ENCODE data around the gene DNAH12. TPM values are rescaled to one million over a fixed set of nuclear protein-coding genes. Genes with fewer than 3 reads are reported as not detected.

Gene DNAH12
- total and polyA plus RNA-seq, 2 of the 4 experiments (the other 2 are of a cell fraction) = under 0.01 to 0.02 TPM

- dilution Hi-C loops (cut with HindIII; ENCODE audit: low sequenced_read_pairs, unreplicated experiment) = no loop called here
- no CpG with 5 or more reads among the region's 4 CpGs for WGBS, 2 experiments (ENCODE audit: extremely low coverage in 2 of 2, insufficient read length in 1 of 2)
- CTCF ChIA-PET = no interaction called here
- Histone ChIP-seq H3K4me2 (ENCODE audit: low read depth, low read length) (no peak overlapping the region), H3K56ac (ENCODE audit: extremely low read depth, insufficient read depth, low read length) (no peak overlapping the region), H2BK5ac (ENCODE audit: low read depth, low read length, poor library complexity, severe bottlenecking) (no peak overlapping the region), H3K9ac (ENCODE audit: low read depth, low read length) (no peak overlapping the region), H3K4me1 (ENCODE audit: control insufficient read depth, insufficient read depth, low read length) (no peaks in the 10 kb centered on the region), H3K14ac (replicated peaks; ENCODE audit: low read depth, low read length) (no peak overlapping the region), H3K36me3 (ENCODE audit: control insufficient read depth, insufficient read depth, low read length) (no peaks in the 10 kb centered on the region), H3K4me3 (ENCODE audit: insufficient read depth, low read depth, low read length) (no peak overlapping the region), H2AFZ (replicated peaks; ENCODE audit: low read length, poor library complexity) (no peak overlapping the region), H3K9me3 (ENCODE audit: control insufficient read depth, insufficient read depth, low read length) (no peaks in the 10 kb centered on the region), H2BK15ac (ENCODE audit: low read depth, low read length) (no peak overlapping the region), H2BK20ac (ENCODE audit: low read depth, low read length) (no peak overlapping the region), H3K4ac (ENCODE audit: low read depth, low read length) (no peak overlapping the region), H2AK5ac (ENCODE audit: low read depth, low read length) (no peak overlapping the region), H2BK120ac (ENCODE audit: low read depth, low read length) (no peak overlapping the region), H4K8ac (ENCODE audit: low read depth in 2 of 2, low read length in 2 of 2) (no peak overlapping the region), H3K9me1 (ENCODE audit: insufficient read depth, low read length) (no peaks in the 10 kb centered on the region), H3K79me1 (ENCODE audit: low read depth in 1 of 2, low read length in 2 of 2) (no peaks in the 10 kb centered on the region), H2AK9ac (replicated peaks; ENCODE audit: low read depth, low read length, poor library complexity) (no peak overlapping the region), H4K20me1 (ENCODE audit: insufficient read depth, low read length) (no peaks in the 10 kb centered on the region), H3K27me3 (ENCODE audit: control insufficient read depth, insufficient read depth, low read length) (no peaks in the 10 kb centered on the region; the same call in 1 of the 2 replicates), H4K91ac (ENCODE audit: insufficient read depth, low read depth, low read length) (no peak overlapping the region), H3K23ac (ENCODE audit: low read depth, low read length) (no peak overlapping the region), H4K5ac (ENCODE audit: low read depth, low read length) (no peak overlapping the region), H3K18ac (ENCODE audit: low read depth, low read length) (no peak overlapping the region), H3K27ac (ENCODE audit: insufficient read depth, low read length) (no peak overlapping the region)
- no peak for ATAC-seq (ENCODE audit: low read depth)
- BruUV-seq (replicated peaks) = no TSS peak
- DNase-seq = peak; percentile 28
- in situ Hi-C loops (cut with MboI; ENCODE audit: low sequenced_read_pairs) = no loop called here
- POLR2A ChIA-PET (ENCODE audit: unreplicated experiment) = no interaction called here
- intact Hi-C loops (cut with micrococcal nuclease) = loop anchor here (5.0 to 10.0 kb wide), 2 partner anchors 259 to 332 kb away; no protein-coding TSS in a partner anchor
- TF ChIP-seq CTCF (conservative IDR thresholded peaks at IDR 0.05; ENCODE audit: low read depth, low read length) (peak; percentile 42; the same call in 1 of the 2 replicates), RAD21 (IDR thresholded peaks at IDR 0.05; ENCODE audit: low read length) (peak; percentile 34; the same call in 1 of the 2 replicates), SMC3 (IDR thresholded peaks at IDR 0.05; ENCODE audit: low read depth, low read length) (peak; percentile 31), POLR2A (IDR thresholded peaks at IDR 0.05; ENCODE audit: low read depth, low read length) (no peak), MAZ (IDR thresholded peaks at IDR 0.05; ENCODE audit: borderline replicate concordance, low read depth, low read length) (no peak)
Observed at GRCh38 chr3:57434041-57434440, 110.1 kb downstream of the DNAH12 start.

All from IMR-90 (cell line).